WTC11 (cell line): ENCODE data around the gene PPP4R3B.

Experiments
- CDX4 ChIP-seq: fragments of 250-450 bp; sonication (Bioruptor Pico); IDR thresholded peaks from 2 replicates; pipeline ENCODE4 v1.9.0; 2021; ENCODE audit warnings: moderate library complexity, mild to moderate bottlenecking, inconsistent platforms, borderline replicate concordance
- CTCF ChIP-seq: fragments of 200-600 bp; IDR thresholded peaks from 2 replicates; pipeline ENCODE4 v1.8.0; 2022; ENCODE audit warnings: antibody characterized with exemption
- E2F5 ChIP-seq: sonication (generic); formaldehyde crosslinking; IDR thresholded peaks from 2 replicates; pipeline ENCODE4 v1.8.1; 2022; ENCODE audit warnings: mild to moderate bottlenecking, moderate library complexity, missing genetic modification reagents
- NR1H2 ChIP-seq: sonication (generic); formaldehyde crosslinking; IDR thresholded peaks from 2 replicates; pipeline ENCODE4 v1.9.0; 2021; ENCODE audit warnings: mild to moderate bottlenecking, moderate library complexity, missing genetic modification reagents
- TEAD4 ChIP-seq: sonication (generic); formaldehyde crosslinking; IDR thresholded peaks from 2 replicates; pipeline ENCODE4 v1.8.0; 2022; ENCODE audit warnings: mild to moderate bottlenecking, missing genetic modification reagents

- no peak for TF ChIP-seq CTCF
- no peak for TF ChIP-seq E2F5 (CRISPR knock-in tag)
- TF ChIP-seq NR1H2: no peak
- no peak for TF ChIP-seq CDX4 (CRISPR knock-in tag)
- no peak for TF ChIP-seq TEAD4 (CRISPR knock-in tag)
Measured at GRCh38 chr2:55581435-55581834, 36.0 kb downstream of the PPP4R3B start.
